HG02938 (cell line): ENCODE measurements around the gene UCN3.
A peak's percentile ranks its signal among the peaks of the same experiment; 100 is the strongest.
"Not testable (repeated sequence)": the region's sequence is repeated elsewhere in the genome, so short reads cannot be mapped to it uniquely, and the experiment has no call there.

Source experiments
- ATAC-seq: cut with Tn5 transposase; IDR thresholded peaks from one replicate; pipeline ENCODE4 v1.9.1; 2021; ENCODE audit warnings: mild to moderate bottlenecking, moderate library complexity; ENCODE audit not compliant: unreplicated experiment

The UCN3 gene

DNA sequence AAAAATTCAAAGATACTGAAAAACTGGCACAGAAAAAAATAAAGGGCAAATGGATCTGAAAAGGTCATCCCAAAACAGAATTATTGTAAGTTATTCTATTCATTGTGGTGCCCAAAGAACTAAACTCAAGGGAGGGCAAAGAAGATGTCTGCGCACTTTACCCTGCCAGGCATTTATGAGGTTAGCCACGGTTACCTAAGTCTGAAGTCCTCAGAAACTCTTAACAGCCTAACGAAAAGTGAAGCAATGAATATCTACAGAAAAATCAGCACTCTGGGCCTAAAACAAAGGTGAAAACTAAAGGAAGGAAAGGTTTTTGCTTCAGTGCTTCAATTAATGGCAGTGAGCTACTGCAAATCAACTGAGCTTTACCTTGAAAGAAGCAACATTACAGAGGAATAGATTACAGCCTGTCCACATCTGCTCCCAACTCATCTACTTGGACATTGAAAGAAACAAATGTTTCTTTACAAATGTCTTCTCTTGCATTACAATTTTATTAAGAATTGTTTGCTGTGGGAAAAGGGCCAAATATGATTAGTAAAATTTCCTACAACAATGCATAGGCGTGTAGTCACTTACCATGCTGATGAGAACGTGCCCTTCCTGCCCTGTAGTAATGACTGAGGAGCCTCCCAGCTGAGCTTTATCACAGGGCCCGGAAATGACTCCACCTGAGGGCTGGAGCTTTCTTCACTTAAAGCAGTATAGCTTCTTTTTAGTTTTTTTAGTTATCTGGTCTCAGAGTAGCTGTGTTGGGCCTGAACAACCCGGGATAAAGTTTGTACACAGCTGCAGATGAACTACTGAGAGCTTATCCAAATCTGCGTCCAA is 39.7 kb downstream of the UCN3 start, which contains the start of gene TUBAL3:
Gene TUBAL3 (minus strand): TSS at position 621 of the 834 bp plus-strand sequence. CDS start 36 bp downstream, at position 585.
- ATAC-seq, result no peak

DNA sequence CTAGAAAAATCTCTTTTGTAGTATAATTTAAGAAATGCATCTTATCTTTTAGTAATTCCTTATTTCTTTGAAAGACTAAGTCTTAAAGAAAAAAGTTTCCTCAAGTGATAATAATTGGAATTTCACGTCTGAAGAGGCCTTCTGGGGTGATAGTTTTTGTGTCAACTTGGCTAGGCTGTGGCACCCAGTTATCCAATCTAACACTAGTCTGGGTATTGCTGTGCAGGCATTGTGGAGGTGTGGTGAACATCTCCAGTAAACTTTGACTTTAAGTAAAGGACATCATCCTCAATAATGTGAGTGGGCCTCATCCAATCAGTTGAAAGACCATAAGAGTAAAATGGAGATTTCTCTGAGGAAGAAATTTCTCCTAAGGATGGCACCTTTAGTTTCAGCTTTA is 42.2 kb downstream of the UCN3 start:
- no peak for ATAC-seq

DNA sequence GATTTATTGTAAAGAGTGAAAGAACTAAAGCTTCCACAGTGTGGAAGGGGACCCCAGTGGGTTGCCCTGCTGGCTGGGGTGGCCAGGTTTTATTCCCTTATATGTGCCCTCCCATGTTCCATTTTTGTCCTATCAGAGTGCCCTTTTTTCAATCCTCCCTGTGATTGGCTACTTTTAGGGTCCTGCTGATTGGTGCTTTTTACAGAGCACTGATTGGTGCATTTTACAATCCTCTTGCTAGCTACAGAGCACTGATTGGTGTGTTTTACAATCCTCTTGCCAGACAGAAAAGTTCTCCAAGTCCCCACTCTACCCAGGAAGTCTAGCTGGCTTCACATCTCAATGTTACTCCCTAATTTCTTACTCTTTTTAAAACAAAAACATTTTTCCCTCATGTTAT is 46.0 kb downstream of the UCN3 start:
- ATAC-seq, result not testable (repeated sequence)

DNA sequence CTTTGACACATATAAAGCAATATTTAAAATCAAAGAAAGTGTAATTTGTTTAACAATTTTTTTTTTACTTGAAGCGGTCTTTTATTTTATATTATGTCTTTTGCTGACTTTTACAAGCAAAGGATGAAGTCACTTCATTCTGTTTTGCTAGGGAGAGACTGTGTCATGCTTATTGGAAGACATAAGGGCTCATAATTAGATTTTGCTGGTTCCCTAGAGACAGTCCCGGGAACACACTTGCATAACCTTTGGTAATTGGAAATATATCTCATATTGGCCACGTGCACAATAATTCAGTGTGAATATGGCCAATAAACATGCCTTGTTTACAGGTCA is 47.1 kb downstream of the UCN3 start:
- ATAC-seq, result no peak

GRCh38 chr10:5412277-5412941 is 47.6 kb downstream of the UCN3 start, which contains the start of gene NET1:
NET1 (plus strand) TSS chr10:5412557; CDS start chr10:5412693, 136 bp downstream.
- peak; percentile 91 for ATAC-seq

DNA sequence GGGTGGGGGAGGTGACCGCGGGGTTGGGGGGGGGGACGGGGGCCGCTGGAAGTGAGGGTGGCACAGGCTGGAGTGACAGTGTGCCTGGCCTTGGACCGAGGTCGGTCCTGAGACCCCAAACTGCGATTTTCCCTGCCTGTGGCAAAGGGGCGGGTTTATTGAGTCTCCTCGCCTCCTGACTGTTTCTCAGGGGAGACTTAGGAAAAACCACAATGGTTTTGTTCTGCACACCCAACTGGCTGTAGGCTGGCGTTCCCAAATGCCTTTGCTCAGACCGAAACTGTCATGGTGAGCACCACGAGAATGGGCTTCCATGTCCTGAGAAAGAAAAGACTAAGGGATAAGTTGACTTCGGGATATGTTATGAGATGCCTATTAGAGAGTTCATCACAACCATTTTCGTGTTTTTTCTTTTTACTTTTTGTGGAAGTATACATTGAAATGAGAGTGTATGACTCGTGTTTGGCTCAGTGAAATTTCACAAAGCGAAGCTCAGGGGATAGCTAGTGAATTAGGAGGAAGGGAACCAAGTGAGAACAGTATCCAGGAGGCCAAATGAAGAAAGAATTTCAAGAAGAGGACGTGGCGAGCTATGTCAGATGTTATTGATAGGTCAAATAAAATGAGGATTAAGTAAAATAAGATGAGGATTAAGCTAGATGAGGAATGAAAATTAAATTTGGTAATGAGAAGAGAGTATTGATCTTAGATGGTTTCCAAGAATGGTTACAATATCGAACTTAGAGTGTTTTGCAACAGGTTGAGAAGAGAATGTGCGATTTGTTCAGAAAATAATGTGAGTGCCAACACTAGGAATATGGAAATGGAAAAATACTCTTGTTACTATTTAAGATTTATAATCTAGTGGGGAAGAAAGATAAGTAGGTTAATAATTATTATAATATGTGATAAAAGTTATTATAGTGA is 48.5 kb downstream of the UCN3 start:
- ATAC-seq, result no peak

DNA sequence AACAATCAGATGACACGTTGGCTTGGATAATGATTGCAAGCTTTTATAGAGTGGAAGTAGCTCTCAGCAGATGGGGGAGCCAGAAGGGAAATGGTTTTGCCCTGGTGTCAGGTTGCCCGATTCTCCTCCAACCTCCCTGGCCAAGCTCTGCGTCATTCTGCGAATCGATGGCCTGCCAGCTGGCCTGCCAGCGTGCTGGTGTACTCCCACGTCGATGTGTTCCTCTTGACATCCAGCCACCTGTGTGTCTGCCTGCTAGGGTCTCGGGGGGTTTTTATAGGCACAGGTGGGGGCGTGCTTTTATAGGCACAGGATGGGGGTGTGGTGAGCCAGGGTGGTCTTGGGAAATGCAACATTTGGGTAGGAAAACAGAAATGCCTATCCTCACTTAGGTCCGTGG is 52.2 kb downstream of the UCN3 start:
- ATAC-seq, result no peak

GRCh38 chr10:5418584-5418983 is 53.8 kb downstream of the UCN3 start:
- ATAC-seq, result no peak

DNA sequence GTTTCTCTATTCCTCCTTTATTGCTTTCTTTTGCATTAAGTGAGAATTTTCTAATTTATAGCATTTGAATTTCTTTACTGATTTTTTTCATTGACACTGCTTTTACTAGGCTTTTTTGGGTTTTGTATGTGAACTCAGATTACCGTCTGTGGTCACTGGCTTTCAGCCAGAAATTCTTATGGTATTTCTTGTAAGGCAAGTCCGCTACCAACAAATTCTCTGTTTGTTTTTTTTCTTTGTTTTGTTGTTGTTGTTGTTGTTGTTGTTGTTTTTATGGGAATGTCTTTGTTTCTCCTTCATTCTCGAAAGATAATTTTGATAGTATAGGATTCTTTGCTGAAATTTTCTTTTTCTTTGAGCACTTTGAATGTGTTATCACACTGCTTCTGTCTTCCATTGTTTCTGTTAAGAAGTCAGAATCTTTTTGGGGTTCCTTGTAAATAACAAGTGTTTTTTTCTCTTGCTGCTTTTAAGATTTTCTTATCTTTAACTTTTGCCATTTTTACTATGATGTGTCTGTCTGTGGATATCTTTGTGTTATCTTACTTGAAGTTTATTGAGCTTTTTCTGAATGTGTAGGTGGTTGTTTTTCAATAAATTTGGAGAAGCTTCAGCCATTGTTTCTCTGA is 54.8 kb downstream of the UCN3 start:
- no peak for ATAC-seq

GRCh38 chr10:5423771-5424170 is 59.0 kb downstream of the UCN3 start:
- ATAC-seq, result no peak
